ENCODE results near the gene ARHGAP26.

ARHGAP26 gene

DNA sequence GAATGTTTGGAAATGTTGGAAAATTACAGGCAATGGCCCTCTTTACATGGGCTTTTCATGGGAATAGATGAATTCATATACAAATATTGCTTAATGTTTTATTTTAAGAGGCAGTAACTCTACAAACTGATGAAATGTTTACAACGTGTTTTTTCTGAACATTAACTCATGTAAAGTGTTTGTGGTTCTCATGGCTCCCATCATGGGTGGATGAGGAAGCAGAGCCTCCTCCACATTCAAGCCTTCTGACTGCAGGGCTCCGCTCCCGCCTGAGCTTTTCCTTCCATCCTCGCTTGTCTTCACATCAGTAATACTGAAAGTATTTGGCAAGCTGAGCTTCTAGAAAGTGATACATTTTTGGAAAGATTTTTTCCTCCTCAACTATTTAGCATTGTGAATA is 204.2 kb downstream of the ARHGAP26 start:
- no peak overlapping the region for H3K4me3 ChIP-seq (replicated peaks; ENCODE audit: low read depth, low read length)
- TF ChIP-seq, protein P1, sequence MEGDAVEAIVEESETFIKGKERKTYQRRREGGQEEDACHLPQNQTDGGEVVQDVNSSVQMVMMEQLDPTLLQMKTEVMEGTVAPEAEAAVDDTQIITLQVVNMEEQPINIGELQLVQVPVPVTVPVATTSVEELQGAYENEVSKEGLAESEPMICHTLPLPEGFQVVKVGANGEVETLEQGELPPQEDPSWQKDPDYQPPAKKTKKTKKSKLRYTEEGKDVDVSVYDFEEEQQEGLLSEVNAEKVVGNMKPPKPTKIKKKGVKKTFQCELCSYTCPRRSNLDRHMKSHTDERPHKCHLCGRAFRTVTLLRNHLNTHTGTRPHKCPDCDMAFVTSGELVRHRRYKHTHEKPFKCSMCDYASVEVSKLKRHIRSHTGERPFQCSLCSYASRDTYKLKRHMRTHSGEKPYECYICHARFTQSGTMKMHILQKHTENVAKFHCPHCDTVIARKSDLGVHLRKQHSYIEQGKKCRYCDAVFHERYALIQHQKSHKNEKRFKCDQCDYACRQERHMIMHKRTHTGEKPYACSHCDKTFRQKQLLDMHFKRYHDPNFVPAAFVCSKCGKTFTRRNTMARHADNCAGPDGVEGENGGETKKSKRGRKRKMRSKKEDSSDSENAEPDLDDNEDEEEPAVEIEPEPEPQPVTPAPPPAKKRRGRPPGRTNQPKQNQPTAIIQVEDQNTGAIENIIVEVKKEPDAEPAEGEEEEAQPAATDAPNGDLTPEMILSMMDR (IDR thresholded peaks at IDR 0.05; ENCODE audit: low read length, missing control alignments): no peak
- no peak for DNase-seq (ENCODE audit: low read depth)

DNA sequence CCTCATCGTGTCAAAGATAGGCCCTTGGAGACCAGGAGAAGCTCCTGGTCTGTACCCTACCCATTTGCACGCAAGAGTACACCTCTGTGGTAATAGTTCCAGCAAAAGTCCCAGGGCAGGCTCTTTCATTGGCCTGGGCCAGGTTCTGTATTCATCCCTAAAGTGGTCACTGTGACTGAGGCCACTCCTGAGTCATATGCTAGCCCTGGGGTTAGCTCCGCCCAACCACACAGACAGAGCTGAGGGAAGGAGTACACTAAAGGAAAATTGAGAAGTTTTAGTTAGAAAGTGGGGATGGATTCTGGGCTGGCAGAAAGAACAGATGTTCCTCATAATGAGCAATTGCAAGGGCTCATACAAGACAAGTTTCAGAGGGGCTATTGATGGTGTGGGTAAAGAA is 206.7 kb downstream of the ARHGAP26 start:
- TF ChIP-seq, protein P1 (IDR thresholded peaks at IDR 0.05; ENCODE audit: low read length, missing control alignments): no peak
- no peak overlapping the region for H3K4me3 ChIP-seq (replicated peaks; ENCODE audit: low read depth, low read length)
- no peak for DNase-seq (ENCODE audit: low read depth)

DNA sequence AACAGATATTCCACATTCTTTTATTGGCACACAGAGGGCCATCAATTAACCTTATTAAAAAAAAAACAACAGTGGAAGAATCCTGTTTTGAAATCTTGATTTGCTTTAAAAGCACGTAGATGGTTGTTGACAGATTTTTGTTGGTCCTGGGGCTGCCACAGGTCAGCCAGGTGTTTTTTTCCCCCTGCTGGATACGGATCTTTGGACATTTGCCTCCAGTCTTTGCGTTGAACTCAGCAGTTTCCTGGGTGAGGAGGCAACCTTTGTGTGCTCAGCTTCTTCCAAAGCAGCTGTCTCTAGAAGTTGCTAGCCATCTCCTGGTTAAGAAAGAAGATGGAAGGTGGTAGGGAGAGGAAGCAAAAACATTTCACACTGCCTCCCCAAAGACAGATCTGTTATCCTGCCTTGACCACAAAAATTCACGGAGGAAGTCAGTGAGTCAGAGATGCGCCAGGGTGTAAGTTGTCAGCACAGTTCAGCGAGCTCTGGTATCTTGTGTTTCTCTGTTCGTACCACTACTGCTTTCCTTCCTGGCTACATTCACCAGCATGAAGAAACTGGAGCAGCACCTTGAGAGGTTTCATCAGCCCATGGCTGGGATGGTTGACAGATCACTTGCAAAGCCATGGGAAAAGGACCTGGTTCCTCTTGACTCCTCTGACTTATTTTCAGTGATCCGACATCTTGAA is 207.3 kb downstream of the ARHGAP26 start:
- TF ChIP-seq, protein P1 (IDR thresholded peaks at IDR 0.05; ENCODE audit: low read length, missing control alignments): no peak
- DNase-seq (ENCODE audit: low read depth): peak; percentile 94
- no peak overlapping the region for H3K4me3 ChIP-seq (replicated peaks; ENCODE audit: low read depth, low read length)

DNA sequence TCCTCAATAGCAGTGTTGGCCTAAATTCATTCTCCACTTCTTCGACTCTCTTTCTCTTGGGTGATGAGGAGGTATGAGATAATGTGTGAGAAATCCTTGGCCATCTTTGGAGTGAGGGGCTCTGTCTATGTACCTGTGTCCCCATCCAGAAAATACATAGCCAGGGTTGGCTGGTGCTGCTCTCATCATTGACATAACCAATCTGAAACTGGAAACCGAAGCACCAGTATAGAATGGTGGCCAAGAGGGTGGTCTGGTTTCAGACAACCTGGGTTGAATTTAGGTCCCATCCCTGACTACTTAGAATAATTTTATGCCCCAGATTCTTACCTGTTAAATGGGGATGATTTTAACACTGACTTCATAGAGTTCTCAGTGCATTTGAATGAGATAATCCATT is 208.1 kb downstream of the ARHGAP26 start:
- no peak overlapping the region for H3K4me3 ChIP-seq (replicated peaks; ENCODE audit: low read depth, low read length)
- no peak for DNase-seq (ENCODE audit: low read depth)
- TF ChIP-seq, protein P1 (IDR thresholded peaks at IDR 0.05; ENCODE audit: low read length, missing control alignments): no peak

DNA sequence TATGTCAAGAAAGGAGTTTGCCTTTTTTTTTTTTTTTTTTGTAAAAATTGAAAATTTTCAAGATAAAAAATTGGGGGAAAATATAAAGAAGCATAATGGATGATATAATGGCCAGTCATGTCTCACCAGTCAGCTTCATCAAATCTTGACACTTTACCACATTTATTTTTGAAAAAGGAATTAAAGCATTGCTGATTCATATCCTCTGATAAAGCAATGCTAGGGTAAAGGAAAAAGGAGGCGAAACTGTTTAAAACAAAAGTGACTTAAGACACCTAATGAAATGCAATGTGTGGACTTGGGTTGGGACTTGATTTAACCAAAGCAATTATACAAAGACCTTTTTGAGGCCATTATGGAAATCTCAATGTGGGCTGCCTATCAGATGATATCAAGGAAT is 208.5 kb downstream of the ARHGAP26 start:
- DNase-seq (ENCODE audit: low read depth): no peak
- no peak overlapping the region for H3K4me3 ChIP-seq (replicated peaks; ENCODE audit: low read depth, low read length)
- TF ChIP-seq, protein P1 (IDR thresholded peaks at IDR 0.05; ENCODE audit: low read length, missing control alignments): no peak

DNA sequence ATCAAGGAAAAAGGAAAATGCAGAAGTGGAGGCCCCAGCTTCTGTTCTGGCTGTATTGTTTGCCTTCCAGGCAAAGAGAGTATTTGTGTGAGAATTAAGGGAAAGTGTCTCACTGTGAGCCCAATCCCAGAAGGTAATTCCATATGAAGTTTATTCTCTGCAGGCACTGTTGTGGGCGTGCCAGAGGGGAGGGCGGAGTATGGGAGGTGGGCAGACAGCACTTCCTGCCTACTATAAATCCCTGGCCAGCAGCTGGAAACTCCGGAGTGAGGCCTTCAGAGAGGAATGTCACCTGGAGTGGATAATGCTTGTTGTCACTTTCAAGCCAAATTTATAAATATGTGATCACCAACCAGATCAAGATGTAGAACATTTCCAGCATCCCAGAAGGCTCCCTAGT is 209.5 kb downstream of the ARHGAP26 start:
- H3K4me3 ChIP-seq (replicated peaks; ENCODE audit: low read depth, low read length): no peak overlapping the region
- TF ChIP-seq, protein P1 (IDR thresholded peaks at IDR 0.05; ENCODE audit: low read length, missing control alignments): no peak
- DNase-seq (ENCODE audit: low read depth): no peak

DNA sequence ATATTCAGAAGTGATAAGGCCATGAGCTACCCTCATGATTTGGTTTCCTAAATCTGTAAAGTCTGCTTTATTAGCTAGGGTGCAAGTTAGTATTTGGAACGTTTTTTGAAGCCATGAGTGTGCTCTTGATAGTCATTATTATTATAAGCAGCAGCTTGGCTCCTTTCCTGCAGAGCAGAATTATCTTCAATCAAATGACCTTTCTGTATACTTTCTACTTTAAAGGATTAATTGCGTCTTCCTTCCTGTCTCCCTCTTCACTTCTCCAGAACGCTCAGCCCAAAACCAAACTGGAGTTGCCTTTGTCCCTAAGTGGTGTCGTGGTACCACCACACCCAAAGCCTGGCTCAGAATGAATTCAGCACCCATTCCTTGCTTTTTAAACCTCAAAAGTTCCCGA is 211.3 kb downstream of the ARHGAP26 start:
- TF ChIP-seq, protein P1 (IDR thresholded peaks at IDR 0.05; ENCODE audit: low read length, missing control alignments): no peak
- no peak overlapping the region for H3K4me3 ChIP-seq (replicated peaks; ENCODE audit: low read depth, low read length)
- no peak for DNase-seq (ENCODE audit: low read depth)

Data from fibroblast of pulmonary artery (primary cell).